CD1c-positive myeloid dendritic cell (primary cell): ENCODE data around the gene GIT1.

Experiments used
- DNase-seq: peaks from one replicate; pipeline ENCODE4 v3.0.0-alpha.2; 2016; ENCODE audit errors: extremely low spot score

GIT1 gene

GRCh38 chr17:29526322-29526721 is 63.1 kb downstream of the GIT1 start:
- no peak for DNase-seq

- DNase-seq = no peak
These were observed 64.8 kb downstream of the GIT1 start for GRCh38 chr17:29524692-29525091.
